Uterus (tissue), 2 donors: ENCODE measurements around the gene METAP2.

Experiments
- CTCF ChIP-seq, 4 experiments: fragments of 200-600 bp in 2 of 4; fragments of 450-650 bp in 2 of 4; sonication (generic) in 2 of 4; IDR thresholded peaks; one replicate each; pipeline ENCODE4 v1.5.1; 2016 to 2019; ENCODE audit warnings: antibody characterized with exemption in 4 of 4, mild to moderate bottlenecking in 2 of 4, moderate library complexity in 1 of 4
- POLR2A ChIP-seq, 2 donors: fragments of 450-650 bp; IDR thresholded peaks; one replicate each; pipeline ENCODE4 v1.6.1; 2016; ENCODE audit warnings: antibody characterized with exemption in 2 of 2, mild to moderate bottlenecking in 1 of 2, moderate library complexity in 1 of 2

- TF ChIP-seq CTCF (IDR thresholded peaks at IDR 0.05) (no peak), POLR2A (IDR thresholded peaks at IDR 0.05) (no peak)
Measured at GRCh38 chr12:95547522-95548055, 73.6 kb downstream of the METAP2 start.
